Measurements from ENCODE around the gene OR56B1.

DNA sequence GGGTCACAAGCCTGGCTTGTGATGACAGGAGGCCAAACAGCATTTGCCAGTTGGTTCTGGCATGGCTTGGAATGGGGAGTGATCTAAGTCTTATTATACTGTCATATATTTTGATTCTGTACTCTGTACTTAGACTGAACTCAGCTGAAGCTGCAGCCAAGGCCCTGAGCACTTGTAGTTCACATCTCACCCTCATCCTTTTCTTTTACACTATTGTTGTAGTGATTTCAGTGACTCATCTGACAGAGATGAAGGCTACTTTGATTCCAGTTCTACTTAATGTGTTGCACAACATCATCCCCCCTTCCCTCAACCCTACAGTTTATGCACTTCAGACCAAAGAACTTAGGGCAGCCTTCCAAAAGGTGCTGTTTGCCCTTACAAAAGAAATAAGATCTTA is 843 bp downstream of the OR56B1 start:
- TF ChIP-seq, protein P1, sequence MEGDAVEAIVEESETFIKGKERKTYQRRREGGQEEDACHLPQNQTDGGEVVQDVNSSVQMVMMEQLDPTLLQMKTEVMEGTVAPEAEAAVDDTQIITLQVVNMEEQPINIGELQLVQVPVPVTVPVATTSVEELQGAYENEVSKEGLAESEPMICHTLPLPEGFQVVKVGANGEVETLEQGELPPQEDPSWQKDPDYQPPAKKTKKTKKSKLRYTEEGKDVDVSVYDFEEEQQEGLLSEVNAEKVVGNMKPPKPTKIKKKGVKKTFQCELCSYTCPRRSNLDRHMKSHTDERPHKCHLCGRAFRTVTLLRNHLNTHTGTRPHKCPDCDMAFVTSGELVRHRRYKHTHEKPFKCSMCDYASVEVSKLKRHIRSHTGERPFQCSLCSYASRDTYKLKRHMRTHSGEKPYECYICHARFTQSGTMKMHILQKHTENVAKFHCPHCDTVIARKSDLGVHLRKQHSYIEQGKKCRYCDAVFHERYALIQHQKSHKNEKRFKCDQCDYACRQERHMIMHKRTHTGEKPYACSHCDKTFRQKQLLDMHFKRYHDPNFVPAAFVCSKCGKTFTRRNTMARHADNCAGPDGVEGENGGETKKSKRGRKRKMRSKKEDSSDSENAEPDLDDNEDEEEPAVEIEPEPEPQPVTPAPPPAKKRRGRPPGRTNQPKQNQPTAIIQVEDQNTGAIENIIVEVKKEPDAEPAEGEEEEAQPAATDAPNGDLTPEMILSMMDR (IDR thresholded peaks at IDR 0.05; ENCODE audit: insufficient read depth, low read length, poor library complexity, severe bottlenecking): no peak
- TF ChIP-seq EZH2phosphoT487 (conservative IDR thresholded peaks at IDR 0.05; ENCODE audit: low read length): no peak

Measured in SU-DHL-6 (cell line).